ENCODE data around the gene CAND2.

DNA sequence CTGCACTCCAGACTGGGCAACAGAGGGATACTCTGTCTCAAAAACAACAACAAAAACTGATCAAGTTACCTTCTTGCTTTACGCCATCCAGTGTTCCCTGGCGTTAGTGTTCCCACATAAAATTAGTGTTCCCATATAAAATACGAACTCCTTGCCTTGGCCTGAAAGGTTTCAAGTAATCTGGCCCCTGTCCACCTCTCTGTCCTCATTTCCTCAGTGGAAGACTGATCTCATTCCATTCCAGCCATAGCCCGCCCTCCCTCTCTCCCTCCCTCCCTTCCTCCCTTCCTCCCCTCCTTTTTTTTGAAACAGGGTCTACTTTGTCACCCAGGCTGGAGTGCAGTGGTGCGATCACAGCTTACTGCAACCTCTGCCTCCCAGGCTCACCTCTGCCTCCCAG lies 2.8 kb upstream of the CAND2 start:
- TF ChIP-seq, protein P1, sequence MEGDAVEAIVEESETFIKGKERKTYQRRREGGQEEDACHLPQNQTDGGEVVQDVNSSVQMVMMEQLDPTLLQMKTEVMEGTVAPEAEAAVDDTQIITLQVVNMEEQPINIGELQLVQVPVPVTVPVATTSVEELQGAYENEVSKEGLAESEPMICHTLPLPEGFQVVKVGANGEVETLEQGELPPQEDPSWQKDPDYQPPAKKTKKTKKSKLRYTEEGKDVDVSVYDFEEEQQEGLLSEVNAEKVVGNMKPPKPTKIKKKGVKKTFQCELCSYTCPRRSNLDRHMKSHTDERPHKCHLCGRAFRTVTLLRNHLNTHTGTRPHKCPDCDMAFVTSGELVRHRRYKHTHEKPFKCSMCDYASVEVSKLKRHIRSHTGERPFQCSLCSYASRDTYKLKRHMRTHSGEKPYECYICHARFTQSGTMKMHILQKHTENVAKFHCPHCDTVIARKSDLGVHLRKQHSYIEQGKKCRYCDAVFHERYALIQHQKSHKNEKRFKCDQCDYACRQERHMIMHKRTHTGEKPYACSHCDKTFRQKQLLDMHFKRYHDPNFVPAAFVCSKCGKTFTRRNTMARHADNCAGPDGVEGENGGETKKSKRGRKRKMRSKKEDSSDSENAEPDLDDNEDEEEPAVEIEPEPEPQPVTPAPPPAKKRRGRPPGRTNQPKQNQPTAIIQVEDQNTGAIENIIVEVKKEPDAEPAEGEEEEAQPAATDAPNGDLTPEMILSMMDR (IDR thresholded peaks at IDR 0.05) = no peak
- no peak for TF ChIP-seq POLR2A (IDR thresholded peaks at IDR 0.05)

Data from body of pancreas (tissue), 4 donors.